Activated gamma-delta T cell treated with Interleukin-2 at 50 U/mL for 16 hours (primary cell): ENCODE results near the gene COPZ1.
"Not testable (repeated sequence)": the region's sequence is repeated elsewhere in the genome, so short reads cannot be mapped to it uniquely, and the experiment has no call there.

Source experiments
- DNase-seq: peaks from one replicate; pipeline ENCODE4 v3.0.0-alpha.2; 2020

Gene COPZ1

GRCh38 chr12:54324617-54325441 lies at the start of gene COPZ1:
TSS of gene COPZ1 (plus strand) at chr12:54325131. CDS start at chr12:54325164, 33 bp downstream.
- peak; percentile 92 for DNase-seq

- DNase-seq: no peak
These were observed 48.6 kb upstream of the COPZ1 start for GRCh38 chr12:54276368-54276767.

- DNase-seq: no peak
These were observed 47.1 kb upstream of the COPZ1 start for GRCh38 chr12:54277823-54278276.

- no peak for DNase-seq
These were observed 45.7 kb upstream of the COPZ1 start for GRCh38 chr12:54279227-54279631.

GRCh38 chr12:54279632-54280467 lies 45.1 kb upstream of the COPZ1 start, which contains the start of gene CBX5:
TSS of gene CBX5 (minus strand) at chr12:54280122. CDS start at chr12:54257650, 22,472 bp downstream.
- peak; percentile 99 for DNase-seq

GRCh38 chr12:54280468-54281260 lies 44.3 kb upstream of the COPZ1 start, which contains the start of gene HNRNPA1:
TSS of gene HNRNPA1 (plus strand) at chr12:54280726. CDS start at chr12:54280808, 82 bp downstream.
- DNase-seq: peak; percentile 94

GRCh38 chr12:54281261-54281638 lies 43.7 kb upstream of the COPZ1 start:
- not testable (repeated sequence) for DNase-seq

- DNase-seq: not testable (repeated sequence)
These were observed 43.2 kb upstream of the COPZ1 start for GRCh38 chr12:54281694-54282093.

- no peak for DNase-seq
These were observed 41.9 kb upstream of the COPZ1 start for GRCh38 chr12:54282949-54283593.

GRCh38 chr12:54284070-54284780 lies 40.7 kb upstream of the COPZ1 start:
- DNase-seq: not testable (repeated sequence)

GRCh38 chr12:54285150-54286041 lies 39.5 kb upstream of the COPZ1 start:
- no peak for DNase-seq

GRCh38 chr12:54286042-54287030 lies 38.6 kb upstream of the COPZ1 start:
- DNase-seq: no peak

- no peak for DNase-seq
These were observed 37.4 kb upstream of the COPZ1 start for GRCh38 chr12:54287261-54288157.

- DNase-seq: no peak
These were observed 32.6 kb upstream of the COPZ1 start for GRCh38 chr12:54292083-54292930.

- no peak for DNase-seq
These were observed 32.0 kb upstream of the COPZ1 start for GRCh38 chr12:54292931-54293241.

GRCh38 chr12:54294152-54294952 lies 30.6 kb upstream of the COPZ1 start:
- DNase-seq: peak; percentile 54
